ENCODE data around the gene SNTA1.
"Not testable (repeated sequence)": the region's sequence is repeated elsewhere in the genome, so short reads cannot be mapped to it uniquely, and the experiment has no call there.

DNA sequence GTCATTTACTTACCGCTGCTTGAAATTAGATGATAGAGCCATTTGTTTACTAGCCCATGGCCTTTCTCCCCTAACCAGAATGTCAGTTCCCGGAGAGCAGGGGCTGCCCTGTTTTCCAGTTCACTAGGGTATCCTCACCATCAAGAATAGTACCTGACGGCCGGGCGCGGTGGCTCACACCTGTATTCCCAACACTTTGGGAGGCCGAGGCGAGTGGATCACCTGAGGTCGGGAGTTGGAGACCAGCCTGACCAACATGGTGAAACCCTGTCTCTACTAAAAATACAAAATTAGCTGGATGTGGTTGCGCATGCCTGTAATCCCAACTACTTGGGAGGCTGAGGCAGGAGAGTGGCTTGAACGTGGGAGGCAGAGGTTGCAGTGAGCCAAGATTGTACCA is 19.7 kb downstream of the SNTA1 start:
- TF ChIP-seq, protein P1, sequence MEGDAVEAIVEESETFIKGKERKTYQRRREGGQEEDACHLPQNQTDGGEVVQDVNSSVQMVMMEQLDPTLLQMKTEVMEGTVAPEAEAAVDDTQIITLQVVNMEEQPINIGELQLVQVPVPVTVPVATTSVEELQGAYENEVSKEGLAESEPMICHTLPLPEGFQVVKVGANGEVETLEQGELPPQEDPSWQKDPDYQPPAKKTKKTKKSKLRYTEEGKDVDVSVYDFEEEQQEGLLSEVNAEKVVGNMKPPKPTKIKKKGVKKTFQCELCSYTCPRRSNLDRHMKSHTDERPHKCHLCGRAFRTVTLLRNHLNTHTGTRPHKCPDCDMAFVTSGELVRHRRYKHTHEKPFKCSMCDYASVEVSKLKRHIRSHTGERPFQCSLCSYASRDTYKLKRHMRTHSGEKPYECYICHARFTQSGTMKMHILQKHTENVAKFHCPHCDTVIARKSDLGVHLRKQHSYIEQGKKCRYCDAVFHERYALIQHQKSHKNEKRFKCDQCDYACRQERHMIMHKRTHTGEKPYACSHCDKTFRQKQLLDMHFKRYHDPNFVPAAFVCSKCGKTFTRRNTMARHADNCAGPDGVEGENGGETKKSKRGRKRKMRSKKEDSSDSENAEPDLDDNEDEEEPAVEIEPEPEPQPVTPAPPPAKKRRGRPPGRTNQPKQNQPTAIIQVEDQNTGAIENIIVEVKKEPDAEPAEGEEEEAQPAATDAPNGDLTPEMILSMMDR (IDR thresholded peaks at IDR 0.05; ENCODE audit: insufficient read depth, low read depth, low read length): not testable (repeated sequence)
- TF ChIP-seq EZH2 (IDR thresholded peaks at IDR 0.05; ENCODE audit: insufficient read depth, low read length): not testable (repeated sequence)

Measured in astrocyte (in vitro differentiated cells and primary cell).